Measurements from ENCODE around the gene GCLM.

DNA sequence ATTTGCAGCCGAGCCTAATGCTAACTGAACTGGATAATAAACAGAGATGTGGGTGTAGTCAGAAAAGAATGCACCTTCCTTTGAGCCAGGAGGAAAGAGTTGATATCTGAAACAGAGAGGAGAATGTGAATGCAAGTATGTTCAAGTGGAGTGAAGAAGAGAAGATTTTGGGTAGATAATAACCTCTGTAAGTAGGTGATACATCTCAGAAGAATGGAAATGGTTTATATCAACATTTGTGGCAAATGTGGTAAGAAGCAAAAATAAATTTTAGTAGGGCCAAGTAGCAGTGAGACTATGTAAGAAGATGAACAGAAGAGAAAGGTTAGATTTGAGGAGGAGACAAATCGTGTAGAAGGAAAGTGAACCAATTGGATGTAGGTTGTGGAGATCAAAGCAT lies 28.5 kb downstream of the GCLM start:
- no peak for TF ChIP-seq POLR2A (IDR thresholded peaks at IDR 0.05)
- TF ChIP-seq, protein P1, sequence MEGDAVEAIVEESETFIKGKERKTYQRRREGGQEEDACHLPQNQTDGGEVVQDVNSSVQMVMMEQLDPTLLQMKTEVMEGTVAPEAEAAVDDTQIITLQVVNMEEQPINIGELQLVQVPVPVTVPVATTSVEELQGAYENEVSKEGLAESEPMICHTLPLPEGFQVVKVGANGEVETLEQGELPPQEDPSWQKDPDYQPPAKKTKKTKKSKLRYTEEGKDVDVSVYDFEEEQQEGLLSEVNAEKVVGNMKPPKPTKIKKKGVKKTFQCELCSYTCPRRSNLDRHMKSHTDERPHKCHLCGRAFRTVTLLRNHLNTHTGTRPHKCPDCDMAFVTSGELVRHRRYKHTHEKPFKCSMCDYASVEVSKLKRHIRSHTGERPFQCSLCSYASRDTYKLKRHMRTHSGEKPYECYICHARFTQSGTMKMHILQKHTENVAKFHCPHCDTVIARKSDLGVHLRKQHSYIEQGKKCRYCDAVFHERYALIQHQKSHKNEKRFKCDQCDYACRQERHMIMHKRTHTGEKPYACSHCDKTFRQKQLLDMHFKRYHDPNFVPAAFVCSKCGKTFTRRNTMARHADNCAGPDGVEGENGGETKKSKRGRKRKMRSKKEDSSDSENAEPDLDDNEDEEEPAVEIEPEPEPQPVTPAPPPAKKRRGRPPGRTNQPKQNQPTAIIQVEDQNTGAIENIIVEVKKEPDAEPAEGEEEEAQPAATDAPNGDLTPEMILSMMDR (IDR thresholded peaks at IDR 0.05) = no peak
- no peak for TF ChIP-seq POLR2AphosphoS5 (IDR thresholded peaks at IDR 0.05)
- TF ChIP-seq EP300 (IDR thresholded peaks at IDR 0.05) = no peak

Measured in gastroesophageal sphincter (tissue), 3 donors.